Prostate gland (tissue), 2 donors: Measurements from ENCODE around the gene USP17L5.
"Not testable (repeated sequence)": the region's sequence is repeated elsewhere in the genome, so short reads cannot be mapped to it uniquely, and the experiment has no call there.

Experiments
- CTCF ChIP-seq, 4 experiments: fragments of 200-600 bp in 2 of 4; fragments of 450-650 bp in 2 of 4; sonication (generic) in 2 of 4; IDR thresholded peaks; 1 replicate in 3 of 4; 2 replicates in 1 of 4; pipeline ENCODE4 v1.5.1; 2016 to 2019; ENCODE audit warnings: antibody characterized with exemption in 4 of 4, mild to moderate bottlenecking in 2 of 4, moderate library complexity in 2 of 4
- POLR2A ChIP-seq: fragments of 450-650 bp; IDR thresholded peaks from one replicate; pipeline ENCODE4 v1.6.1; 2016; ENCODE audit warnings: antibody characterized with exemption, mild to moderate bottlenecking

- not testable (repeated sequence) for TF ChIP-seq POLR2A; CTCF (IDR thresholded peaks at IDR 0.05)
These were observed 4.8 kb upstream of the USP17L5 start, which contains the start of gene USP17L26 for GRCh38 chr4:9334358-9334757.
